ENCODE results near the gene NEUROD4. TPM values are rescaled to one million over a fixed set of nuclear protein-coding genes. Genes with fewer than 3 reads are reported as not detected.
A peak's percentile ranks its signal among the peaks of the same experiment; 100 is the strongest.

Gene NEUROD4
- total RNA-seq, 1 donor from 2014 or later: not detected

GRCh38 chr12:54989829-54990228 lies 29.9 kb upstream of the NEUROD4 start:
- TF ChIP-seq CTCF (IDR thresholded peaks at IDR 0.05): no peak
- Mint-ChIP-seq H3K36me3 (ENCODE audit: low read depth) (no peaks in the 10 kb centered on the region), H3K9me3 (ENCODE audit: low read depth) (no peaks in the 10 kb centered on the region), H3K4me1 (ENCODE audit: low read depth) (no peaks in the 10 kb centered on the region), H3K27ac (ENCODE audit: unreplicated experiment) (no peak overlapping the region), H3K4me3 (ENCODE audit: unreplicated experiment) (no peak overlapping the region), H3K27me3 (ENCODE audit: low read depth) (peaks cover 41% of the 10 kb centered on the region)
- DNase-seq (ENCODE audit: low spot score): no peak

- TF ChIP-seq CTCF (IDR thresholded peaks at IDR 0.05): no peak
- Mint-ChIP-seq H3K27ac (ENCODE audit: unreplicated experiment) (no peak overlapping the region), H3K4me1 (ENCODE audit: low read depth) (no peaks in the 10 kb centered on the region), H3K27me3 (ENCODE audit: low read depth) (peaks cover 44% of the 10 kb centered on the region), H3K4me3 (ENCODE audit: unreplicated experiment) (no peak overlapping the region), H3K9me3 (ENCODE audit: low read depth) (no peaks in the 10 kb centered on the region), H3K36me3 (ENCODE audit: low read depth) (no peaks in the 10 kb centered on the region)
- DNase-seq (ENCODE audit: low spot score): no peak
These were observed 28.4 kb upstream of the NEUROD4 start for GRCh38 chr12:54991161-54991990.

- H3K27me3 Mint-ChIP-seq (ENCODE audit: low read depth): peaks cover 46% of the 10 kb centered on the region
- no peaks in the 10 kb centered on the region for H3K36me3 Mint-ChIP-seq (ENCODE audit: low read depth)
- H3K4me3 Mint-ChIP-seq (ENCODE audit: unreplicated experiment): no peak overlapping the region
- DNase-seq (ENCODE audit: low spot score): no peak
- no peaks in the 10 kb centered on the region for H3K9me3 Mint-ChIP-seq (ENCODE audit: low read depth)
- no peak for TF ChIP-seq CTCF (IDR thresholded peaks at IDR 0.05)
- H3K27ac Mint-ChIP-seq (ENCODE audit: unreplicated experiment): no peak overlapping the region
- H3K4me1 Mint-ChIP-seq (ENCODE audit: low read depth): no peaks in the 10 kb centered on the region
These were observed 27.8 kb upstream of the NEUROD4 start for GRCh38 chr12:54991991-54992375.

GRCh38 chr12:54993181-54993835 lies 26.5 kb upstream of the NEUROD4 start:
- Mint-ChIP-seq H3K4me3 (ENCODE audit: unreplicated experiment) (no peak overlapping the region), H3K9me3 (ENCODE audit: low read depth) (no peaks in the 10 kb centered on the region), H3K4me1 (ENCODE audit: low read depth) (no peaks in the 10 kb centered on the region), H3K27ac (ENCODE audit: unreplicated experiment) (no peak overlapping the region), H3K27me3 (ENCODE audit: low read depth) (peaks cover 54% of the 10 kb centered on the region), H3K36me3 (ENCODE audit: low read depth) (no peaks in the 10 kb centered on the region)
- TF ChIP-seq CTCF (IDR thresholded peaks at IDR 0.05): peak; percentile 94
- no peak for DNase-seq (ENCODE audit: low spot score)

- Mint-ChIP-seq H3K36me3 (ENCODE audit: low read depth) (no peaks in the 10 kb centered on the region), H3K9me3 (ENCODE audit: low read depth) (no peaks in the 10 kb centered on the region), H3K4me1 (ENCODE audit: low read depth) (no peaks in the 10 kb centered on the region), H3K4me3 (ENCODE audit: unreplicated experiment) (no peak overlapping the region), H3K27ac (ENCODE audit: unreplicated experiment) (no peak overlapping the region), H3K27me3 (ENCODE audit: low read depth) (peaks cover 31% of the 10 kb centered on the region)
- no peak for DNase-seq (ENCODE audit: low spot score)
- TF ChIP-seq CTCF (IDR thresholded peaks at IDR 0.05): no peak
These were observed 23.6 kb upstream of the NEUROD4 start for GRCh38 chr12:54996205-54996604.
